GM18868 (cell line): ENCODE results near the gene CEBPG.

ENCODE experiments used
- ATAC-seq: cut with Tn5 transposase; IDR thresholded peaks from one replicate; pipeline ENCODE4 v1.9.1; 2021; ENCODE audit warnings: mild to moderate bottlenecking, moderate library complexity; ENCODE audit not compliant: unreplicated experiment

Gene CEBPG

DNA sequence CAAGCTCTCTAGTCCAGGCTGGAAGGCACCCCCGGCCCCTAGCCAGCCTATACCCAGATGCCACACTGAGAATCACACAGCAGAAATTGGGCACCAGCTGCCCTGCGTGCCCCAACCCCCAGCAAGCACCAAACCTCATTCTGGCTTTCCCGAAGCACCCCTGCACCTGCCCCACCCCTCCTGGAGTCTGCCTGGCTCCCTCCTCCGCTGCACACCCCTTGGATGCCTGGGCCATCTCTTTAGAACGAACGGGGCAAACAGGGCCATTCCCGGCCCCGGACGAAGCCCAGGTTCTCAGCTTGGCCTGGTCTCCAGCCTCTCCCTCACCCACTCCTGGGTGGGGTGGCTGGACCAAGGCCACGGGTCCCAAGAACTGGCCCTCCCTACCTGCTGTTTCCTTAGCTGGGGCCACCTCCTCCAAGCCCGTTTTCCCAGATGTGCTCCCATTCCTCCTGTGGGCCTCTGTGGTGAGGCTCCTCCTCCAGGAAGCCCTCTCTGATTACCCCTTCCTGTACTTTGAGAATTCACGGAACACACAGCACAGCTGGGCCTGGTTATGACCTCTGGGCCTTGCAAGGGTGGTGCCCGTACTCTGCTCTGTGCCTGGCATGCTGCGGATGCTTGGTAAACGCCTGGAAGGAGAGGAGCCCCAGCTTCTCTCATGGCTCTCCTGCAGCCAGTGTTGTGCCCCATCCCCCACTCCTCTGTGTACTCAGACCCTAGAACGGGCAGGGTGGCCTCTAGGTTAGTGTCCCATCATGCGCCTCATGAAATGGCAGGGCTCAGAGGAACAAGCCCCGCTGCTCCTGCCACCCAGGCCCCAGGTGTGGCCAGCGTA lies 21.4 kb downstream of the CEBPG start:
- no peak for ATAC-seq

DNA sequence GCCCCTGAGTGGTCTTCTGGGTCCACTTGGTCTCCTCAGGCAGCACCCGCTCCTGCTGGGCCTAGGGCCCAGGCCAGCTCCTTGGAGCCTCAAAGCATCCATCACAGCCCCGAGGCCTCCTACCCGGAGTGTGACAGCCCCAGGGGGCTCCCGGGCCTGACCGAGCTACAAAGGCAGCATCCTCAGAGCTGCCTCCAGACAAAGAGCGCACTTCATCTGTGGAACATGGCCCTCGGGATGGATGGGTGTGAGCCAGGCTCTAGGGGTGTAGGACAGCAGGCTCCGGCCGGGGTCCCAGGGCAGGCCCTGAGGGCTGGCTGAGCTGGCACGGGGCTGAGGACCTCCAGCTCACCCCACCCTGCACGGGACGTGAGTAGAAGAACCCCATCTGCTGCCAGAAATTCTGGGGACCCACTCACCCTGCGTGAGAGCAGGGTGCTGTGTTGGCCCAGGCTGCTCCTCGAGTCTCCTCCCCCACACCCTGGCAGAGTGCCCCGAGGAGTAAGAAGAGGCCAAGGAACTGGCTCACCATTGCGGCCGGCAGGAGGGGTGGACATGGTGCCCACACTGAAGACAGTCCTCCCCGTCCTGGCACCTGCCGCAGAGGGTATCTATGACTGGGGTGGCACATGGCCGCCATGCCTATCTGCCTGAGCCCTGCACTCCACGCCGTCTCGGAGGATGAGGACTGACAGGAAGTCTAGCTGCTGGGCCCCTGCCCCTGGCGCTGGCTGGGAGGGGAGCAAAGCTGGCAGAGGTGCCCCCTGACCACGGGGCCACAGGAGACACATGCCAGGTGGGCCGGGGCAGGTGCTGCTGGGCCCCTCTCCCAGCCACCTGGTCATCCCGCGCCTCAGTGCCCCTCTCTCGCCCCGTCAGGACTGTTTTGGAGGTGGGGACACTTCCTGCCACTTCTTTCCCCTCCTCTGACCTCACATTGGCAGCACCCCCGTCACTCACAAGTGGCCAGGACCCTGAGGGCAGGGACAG lies 22.3 kb downstream of the CEBPG start:
- ATAC-seq, result no peak

DNA sequence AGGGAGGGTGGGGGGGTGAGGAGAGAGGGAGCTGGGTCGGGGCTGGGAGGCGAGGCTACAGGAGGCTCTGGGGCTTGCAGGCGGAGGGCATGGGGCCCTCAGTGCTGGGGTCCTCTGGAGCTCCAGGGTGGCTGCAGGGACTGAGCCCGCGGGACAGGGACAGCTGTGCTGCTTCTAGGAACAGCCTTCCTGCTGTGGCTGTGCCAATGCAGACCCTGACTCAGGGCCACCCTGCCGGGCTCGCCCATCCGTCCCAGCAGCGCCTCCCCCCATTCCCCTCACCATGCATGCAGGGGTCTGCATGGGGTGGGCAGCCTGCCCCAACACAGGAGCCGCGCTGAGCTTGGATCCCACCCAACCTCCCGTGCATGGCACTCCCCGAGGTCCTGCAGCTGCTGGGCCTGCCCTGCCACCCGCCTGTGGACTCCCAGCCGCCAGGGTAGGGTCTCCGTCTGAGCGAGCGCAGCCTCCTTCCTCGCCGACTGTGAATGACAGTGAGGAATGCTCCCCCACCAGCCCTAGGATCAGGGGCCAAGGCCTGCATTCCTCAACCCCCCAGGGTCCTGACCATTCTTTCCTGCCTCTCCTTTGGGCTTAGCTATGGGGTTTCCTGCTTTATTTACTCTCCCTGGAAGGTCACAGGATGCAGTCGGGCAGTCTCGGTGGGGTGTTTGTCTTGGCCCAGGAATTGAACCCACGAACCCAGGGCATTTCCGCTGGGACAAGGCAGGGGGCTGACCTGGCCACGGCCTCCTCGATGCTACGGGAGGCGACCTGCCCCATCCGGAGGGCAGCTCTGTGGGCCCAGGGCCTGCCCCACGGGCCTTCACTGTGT lies 23.4 kb downstream of the CEBPG start:
- ATAC-seq, result no peak

DNA sequence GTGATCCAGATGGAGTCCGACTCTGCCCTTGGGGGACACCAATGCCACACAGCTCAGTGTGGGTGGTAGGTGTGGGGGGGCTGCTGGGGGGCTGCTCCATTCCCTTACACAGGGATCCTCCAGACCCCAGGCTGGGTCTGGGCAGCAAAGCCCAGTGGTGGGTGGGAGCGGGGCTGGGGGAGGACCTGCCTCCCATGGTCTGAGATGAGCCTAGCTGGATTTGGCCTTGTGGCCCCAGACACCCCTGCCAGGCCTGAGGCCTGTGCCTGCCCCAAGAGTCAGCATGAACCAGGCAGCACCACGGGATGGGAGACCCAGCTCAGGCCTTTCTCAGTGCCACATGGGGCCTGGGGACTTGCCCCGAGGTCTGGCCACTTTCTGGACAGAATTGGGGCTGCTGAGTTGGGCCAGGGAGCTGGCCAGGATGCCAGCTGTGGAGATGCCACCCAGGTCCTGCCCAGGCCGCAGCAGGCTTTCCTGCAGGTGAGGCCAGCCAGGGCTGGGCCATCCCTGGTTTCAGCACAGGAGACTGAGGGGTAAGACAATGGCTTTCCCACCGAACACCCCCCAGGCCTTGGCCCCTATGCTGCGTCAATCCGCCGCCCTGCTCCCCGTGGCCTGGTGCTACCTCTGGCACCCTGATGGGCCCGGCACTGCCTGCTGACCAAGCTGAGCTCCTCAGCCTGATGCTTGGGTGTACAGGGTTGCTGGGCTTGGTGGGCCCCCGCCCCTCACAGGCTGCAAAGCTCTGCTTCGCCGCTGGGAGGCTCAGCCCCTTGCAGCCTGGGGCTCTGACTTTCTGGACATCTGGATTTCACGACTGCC lies 24.2 kb downstream of the CEBPG start:
- no peak for ATAC-seq

DNA sequence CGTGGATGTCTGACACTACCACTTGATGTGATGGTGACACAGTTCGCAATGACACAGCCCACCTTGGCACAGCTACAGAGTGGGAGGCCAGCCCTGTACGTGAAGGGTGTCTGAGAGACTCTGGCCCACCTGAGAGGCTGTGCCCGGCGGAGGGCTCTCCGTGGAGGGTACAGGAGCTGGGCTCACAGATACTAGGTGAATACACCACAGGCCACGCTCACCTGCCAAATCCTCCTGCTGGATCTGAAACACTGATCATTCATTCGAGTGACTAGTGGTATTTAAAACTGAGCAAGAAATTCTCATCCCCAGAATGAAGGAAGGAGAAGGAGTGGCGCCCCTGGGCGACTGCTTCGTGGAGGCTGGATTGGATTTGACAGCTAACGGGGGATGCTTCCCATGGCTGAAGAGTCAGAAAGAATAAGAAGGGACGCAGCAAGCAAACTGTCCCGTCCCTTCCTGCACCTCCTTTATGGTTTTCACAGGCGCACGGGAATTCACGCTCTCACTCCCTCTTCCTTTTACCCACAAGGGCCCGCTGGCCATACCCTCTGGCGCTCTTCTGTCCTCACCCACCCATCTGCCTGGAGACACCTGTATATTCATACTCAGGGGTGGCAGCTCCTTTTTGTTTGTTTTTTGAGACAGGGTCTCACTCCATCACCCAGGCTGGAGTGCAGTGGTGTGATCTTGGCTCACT lies 25.0 kb downstream of the CEBPG start:
- no peak for ATAC-seq

DNA sequence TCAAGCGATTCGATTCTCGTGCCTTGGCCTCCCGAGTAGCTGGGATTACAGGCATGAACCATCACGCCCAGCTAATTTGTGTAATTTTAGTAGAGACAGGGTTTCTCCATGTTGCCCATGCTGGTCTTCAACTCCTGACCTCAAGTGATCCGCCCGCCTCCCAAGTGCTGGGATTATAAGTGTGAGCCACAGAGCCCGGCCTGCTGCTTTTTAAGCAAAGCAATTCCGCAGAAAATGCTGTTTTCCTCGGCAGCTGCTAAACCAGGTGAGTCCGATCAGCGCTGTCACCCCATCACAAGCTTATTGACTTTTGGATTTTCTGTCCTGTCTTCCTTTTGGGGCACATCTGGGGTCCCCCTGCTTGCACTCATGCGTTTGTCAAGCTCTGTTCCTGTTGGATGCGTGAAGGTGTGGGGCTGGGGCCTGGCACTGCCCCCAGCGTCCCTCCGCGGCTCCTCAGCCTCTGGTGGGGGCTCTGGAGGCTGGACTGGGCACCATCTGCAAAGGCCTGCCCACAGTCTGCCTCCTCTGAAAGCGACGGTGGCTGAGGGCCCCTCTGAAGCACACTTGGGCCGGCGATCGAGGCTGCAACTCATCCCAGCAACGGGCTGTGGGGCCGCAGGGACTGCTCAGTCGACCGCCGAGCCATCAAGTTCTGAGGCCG lies 25.7 kb downstream of the CEBPG start:
- no peak for ATAC-seq

DNA sequence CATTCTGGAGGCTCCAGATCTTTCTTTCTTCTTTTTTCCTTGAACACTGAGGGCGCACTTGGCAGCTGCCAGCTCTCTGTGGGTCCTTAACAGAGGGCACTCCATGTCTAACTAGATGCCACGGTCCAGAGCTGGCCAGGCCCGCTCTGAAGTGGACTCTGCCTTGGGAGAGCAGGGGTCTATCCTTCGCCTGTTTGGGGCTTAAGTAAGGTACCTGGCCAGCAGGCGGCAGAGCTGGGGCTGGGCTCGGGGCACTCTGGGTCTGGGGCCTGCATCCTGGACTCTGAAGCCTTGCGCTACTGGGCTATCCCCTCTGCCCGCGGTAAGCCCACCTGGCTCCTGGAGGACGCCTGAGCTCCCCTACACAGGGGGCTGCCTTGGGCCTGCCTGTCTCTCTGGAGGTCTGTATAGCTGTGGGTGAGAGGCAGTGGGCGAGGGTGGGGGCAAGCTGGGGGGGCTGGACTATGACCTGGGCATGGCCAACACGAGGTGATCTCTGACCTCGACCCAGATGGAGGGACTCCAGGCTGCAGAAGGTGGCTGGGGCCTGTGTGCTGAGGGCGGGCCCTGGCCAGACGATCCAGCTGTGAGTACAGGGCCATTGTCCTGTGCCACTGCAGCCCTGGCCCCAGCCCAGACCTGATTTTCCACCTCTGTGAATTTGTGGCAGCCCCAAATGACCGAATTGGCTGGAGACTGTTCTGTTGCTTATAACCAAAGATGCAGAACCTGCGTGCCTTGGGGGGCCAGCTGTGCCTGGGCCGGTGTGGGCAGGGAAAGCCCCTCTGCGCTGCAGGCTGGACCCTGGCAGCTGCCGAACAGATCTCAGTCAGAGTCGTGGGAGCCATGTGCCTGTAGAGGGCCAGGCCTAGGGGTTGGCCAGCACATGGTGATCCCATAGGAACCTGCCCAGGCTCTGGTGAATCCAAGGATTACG lies 26.5 kb downstream of the CEBPG start:
- ATAC-seq, result no peak

DNA sequence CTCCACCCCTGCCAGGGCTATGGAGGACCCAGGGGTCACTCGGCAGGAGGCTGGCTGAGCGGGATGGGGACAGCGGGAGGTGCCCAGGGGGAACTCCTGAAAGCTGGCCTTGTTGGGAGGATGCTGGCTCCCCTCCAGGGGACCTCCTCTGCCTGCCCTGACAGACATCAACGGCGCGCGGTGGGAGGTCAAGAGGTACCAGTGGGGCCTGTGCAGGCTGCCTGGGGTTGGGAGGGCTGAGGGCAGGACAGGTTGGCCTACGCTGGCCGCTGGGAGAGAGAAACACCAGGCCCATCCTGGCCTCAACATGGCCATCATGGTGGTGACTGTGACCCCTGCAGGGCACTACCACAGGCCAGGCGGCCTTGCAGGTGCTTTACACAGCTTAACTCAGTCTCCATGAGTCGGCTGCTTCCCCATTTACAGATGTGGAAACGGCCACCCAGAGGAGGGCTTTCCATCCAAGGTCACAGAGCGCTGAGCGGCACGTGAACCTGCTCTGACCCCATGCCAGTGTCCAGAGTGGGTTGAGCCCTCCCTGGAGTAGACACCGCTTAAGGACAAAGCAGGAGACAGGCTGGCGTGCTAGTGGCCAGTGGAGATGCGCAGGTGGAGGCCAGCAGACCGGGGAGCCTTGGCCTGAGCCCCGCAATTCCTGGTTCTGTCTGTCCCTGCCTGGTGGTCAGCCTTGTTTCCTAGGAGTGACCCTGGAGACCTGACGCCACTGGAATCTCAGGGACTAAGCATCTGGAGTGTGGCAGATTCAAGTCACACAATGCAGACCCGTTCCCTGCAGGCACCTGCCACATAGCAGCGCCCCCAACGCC lies 27.6 kb downstream of the CEBPG start:
- ATAC-seq, result no peak

DNA sequence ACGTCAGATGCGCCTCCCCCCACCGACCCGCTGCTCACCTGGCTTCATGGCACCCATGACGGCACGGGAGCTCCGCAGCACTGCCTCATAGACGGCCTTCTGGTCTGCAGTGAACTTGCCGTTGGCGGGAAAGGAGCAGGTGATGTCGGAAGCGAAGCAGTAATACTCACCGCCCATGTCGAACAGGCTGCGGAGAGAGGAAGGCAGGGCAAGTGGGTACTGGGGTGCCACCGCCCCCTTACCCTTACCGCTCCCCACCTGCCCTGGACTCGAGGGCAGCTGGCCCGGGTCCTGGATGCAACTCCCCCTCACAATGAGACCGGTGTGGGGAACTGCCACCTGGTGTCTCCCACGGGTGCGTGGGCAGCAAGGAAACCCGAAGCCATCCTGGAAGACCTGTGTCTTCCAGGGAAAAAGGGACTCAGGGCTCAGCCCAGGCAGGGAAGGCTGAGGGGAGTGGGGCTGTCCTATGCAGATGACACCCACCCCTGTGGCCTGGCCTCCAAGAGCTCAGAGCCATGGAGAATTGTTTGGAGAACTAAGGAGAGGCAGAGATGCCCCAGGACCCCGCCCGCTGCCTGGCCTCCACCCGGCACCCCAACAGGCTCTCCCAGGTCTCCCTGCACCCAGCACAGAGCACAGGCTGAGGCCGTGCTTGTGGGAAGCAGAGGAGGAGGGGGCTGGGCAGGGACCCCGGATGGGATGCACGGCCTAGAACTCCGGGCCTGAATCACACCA lies 28.3 kb downstream of the CEBPG start:
- no peak for ATAC-seq

DNA sequence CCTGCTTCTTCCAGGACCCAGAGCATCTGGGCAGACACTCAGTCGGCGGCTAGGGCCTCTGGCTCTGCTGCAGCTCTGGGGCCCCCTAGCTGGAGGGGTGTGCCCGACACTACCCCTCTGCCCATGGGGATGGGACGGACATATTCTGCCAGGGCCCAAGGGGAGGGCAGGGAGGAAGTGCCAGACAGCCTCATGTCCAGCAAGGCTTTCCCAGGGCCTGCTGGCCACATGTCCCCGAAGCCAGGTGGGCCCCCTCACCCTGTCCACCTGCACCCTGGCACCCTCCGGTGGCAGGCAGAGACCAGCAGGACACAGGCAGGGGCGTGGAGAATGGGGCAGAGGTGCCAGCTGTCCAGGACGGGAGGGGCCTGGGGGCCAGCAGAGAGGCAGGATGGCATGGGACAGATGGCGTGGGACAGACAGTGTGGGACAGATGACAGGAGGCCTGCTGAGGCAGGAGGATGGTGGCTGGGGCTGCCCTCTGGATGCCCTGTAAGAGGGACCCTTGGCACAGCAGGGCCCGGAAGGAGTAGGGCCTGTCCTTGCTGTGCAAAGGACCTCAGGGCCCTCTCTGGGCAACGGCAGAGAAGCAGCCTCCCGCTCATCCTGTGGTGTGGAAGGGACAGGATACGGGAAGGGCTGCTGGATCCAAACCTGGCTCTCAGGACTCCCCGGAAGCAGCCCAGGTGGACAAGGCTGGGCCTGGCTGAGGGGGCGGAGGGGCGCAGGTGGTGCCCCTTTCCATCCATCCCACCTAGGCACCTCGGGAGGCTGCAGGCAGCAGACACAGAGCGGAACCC lies 29.1 kb downstream of the CEBPG start:
- no peak for ATAC-seq

DNA sequence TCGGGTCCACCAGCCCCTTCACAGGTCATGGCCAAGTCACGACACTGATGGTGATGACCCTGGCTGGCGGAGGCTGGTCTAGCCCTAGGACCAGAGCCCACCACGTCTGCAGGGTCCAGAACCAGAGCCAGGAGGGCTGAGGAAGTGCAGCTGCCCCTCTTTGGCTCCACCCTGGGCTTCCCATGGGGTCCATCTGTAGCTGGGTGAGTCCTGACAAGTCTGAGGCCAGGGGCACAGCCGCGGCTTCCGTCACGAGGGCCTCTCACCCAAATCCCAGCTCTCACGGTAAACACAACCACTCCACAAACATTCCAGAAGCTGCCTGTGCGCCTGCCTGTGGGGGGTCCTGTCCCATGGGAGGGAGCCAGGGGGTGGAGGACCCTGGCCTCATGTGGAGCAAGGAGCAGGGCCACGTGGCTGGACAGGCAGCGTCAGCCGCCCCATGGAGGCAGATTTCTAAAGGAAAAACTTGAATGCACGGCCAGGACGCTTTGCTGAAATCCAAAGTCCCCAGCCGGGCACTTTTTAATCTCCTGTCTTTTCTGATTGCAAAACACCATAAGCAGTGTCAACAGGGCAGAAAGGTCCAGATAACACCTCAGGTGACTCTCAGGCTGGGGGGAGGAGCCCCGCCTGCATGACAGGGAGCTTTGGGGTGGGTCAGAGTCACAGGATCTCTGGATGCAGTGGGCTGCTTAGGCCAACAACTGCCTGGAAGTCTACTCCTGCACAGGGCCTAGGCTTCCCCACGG lies 29.9 kb downstream of the CEBPG start:
- ATAC-seq, result no peak

DNA sequence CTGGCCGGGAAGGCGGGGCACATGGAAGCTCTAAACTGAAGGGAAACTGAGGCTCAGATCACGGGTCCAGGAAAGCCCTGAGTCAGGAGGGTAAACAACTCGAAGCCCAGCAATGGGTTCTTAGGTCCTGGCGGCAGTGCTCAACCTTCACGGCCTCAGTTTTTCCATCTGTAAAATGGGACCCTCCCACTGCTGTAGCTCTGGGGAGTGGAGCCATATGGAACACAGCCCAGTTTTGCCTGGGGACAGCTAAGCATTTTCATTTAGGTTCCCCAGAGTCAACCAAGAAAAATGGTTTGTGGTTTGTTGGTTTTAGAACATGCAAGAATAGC lies 30.4 kb downstream of the CEBPG start:
- no peak for ATAC-seq

DNA sequence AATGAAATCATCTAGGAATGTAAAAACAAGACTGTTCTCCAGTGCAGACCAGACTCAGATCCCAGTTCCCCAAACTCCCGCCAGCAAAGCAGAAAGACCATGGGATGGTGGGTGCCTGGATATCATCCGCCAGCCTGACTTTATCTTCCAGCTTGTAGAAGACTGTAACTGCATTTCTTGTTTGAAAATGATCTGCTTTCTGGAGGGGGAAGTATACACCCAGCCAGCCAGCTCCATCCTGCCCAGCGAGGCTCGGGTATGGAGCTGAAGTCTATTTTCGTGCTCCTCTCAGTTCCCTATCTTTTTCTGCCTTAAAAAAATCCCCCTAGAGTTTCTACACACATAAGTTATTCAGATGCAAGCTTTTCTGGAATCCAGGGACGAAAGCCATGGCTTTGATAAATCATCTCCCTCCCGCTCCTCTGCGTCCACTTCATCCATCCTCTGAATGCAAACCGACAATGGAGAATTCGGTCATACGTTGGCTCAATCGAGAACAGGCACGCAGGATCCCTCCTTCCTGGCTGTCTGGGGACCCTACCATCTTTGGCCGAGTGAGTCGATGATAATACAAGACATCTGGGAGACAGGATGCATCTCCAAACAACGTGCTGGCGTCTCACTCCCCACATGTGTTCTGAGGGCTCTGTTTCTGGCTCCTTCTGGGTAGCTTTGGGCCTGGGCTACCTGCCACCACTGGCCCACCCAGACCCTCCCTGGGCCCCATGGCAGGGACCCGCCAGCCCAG lies 31.2 kb downstream of the CEBPG start:
- ATAC-seq, result no peak

DNA sequence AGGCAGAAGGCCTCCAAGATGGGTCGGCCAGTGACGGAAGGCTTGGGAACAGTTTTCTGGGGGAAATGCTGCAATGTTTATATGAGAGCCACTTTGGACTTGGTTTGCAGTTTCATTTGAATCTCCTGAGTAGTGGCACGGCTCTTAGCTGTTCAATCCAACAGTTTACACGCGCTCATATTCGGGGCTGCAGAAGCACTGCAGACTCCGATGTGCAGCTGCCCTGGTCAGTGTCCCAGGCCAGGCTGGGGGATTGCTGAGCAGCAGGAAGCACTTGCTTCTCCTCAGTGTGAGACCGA lies 31.7 kb downstream of the CEBPG start:
- ATAC-seq, result no peak
